Endothelial cell of umbilical vein (primary cell): ENCODE results near the gene ANKS1A. TPM values are rescaled to one million over a fixed set of nuclear protein-coding genes. Genes with fewer than 3 reads are reported as not detected.
A peak's percentile ranks its signal among the peaks of the same experiment; 100 is the strongest.

Experiments used
- BruUV-seq: library from RNA; stranded (reverse); fragments of 400-500 nt; replicated peaks from 2 replicates; lab custom pipeline; 2021; lab: Mats Ljungman, UMichigan
- CTCF ChIA-PET: fragments of 300-600, 350-600 bp; sonication (Branson Sonifier 250); formaldehyde crosslinking; loops from one replicate; lab custom pipeline; 2021; ENCODE audit warnings: antibody characterized with exemption, inconsistent platforms; lab: Charles Lee
- POLR2A ChIA-PET: fragments of 300-600, 350-600 bp; sonication (Branson Sonifier 250); formaldehyde crosslinking; loops from one replicate; lab custom pipeline; 2021; ENCODE audit warnings: antibody characterized with exemption, inconsistent platforms; lab: Charles Lee
- DNase-seq: peaks from one replicate; pipeline ENCODE4 v3.0.0-alpha.2; 2011; ENCODE audit warnings: low read depth, low spot score
- FAIRE-seq: peaks from 2 replicates; lab custom pipeline; 2011; peaks lifted over from hg19 to GRCh38; lab: Jason Lieb, UNC
- H2AFZ ChIP-seq: 2 replicates; pipeline ENCODE4 v1.6.0; 2012; ENCODE audit warnings: low read depth, low read length, control low read depth, inconsistent platforms
- H3K27ac ChIP-seq: 2 replicates; pipeline ENCODE4 v1.5.1; 2011; ENCODE audit warnings: low read depth, mild to moderate bottlenecking, control low read depth, low read length, moderate library complexity; ENCODE audit not compliant: insufficient read depth
- H3K27me3 ChIP-seq, 2 experiments: 2 replicates each; pipeline versions ENCODE4 v1.6.0 to v1.6.1; 2011; ENCODE audit warnings: low read length in 2 of 2, mixed read lengths in 1 of 2; ENCODE audit not compliant: control insufficient read depth in 2 of 2, insufficient read depth in 2 of 2
- H3K36me3 ChIP-seq, 2 experiments: 2 replicates in 1 of 2; 3 replicates in 1 of 2; pipeline ENCODE4 v1.5.1; 2011; ENCODE audit warnings: low read length in 2 of 2, mild to moderate bottlenecking in 1 of 2, moderate library complexity in 1 of 2; ENCODE audit not compliant: control insufficient read depth in 2 of 2, insufficient read depth in 2 of 2; ENCODE audit errors: extremely low read depth in 1 of 2
- H3K4me1 ChIP-seq: 3 replicates; pipeline ENCODE4 v1.5.1; 2011; ENCODE audit warnings: mild to moderate bottlenecking, low read length; ENCODE audit not compliant: control insufficient read depth, insufficient read depth; ENCODE audit errors: extremely low read depth
- H3K4me2 ChIP-seq: 2 replicates; pipeline ENCODE4 v1.6.1; 2011; ENCODE audit warnings: low read length, control low read depth, mixed read lengths; ENCODE audit not compliant: insufficient read depth
- H3K4me3 ChIP-seq, 3 experiments: fragments of 200-600 bp in 1 of 3; sonication (generic), shearing (Covaris generic) in 1 of 3; replicated peaks in 1 of 3; 2 replicates each; pipeline ENCODE4 v1.5.1; 2011 to 2016; ENCODE audit warnings: control low read depth in 3 of 3, low read length in 3 of 3, mild to moderate bottlenecking in 2 of 3, inconsistent platforms in 1 of 3, low read depth in 1 of 3, moderate library complexity in 1 of 3; ENCODE audit not compliant: insufficient read depth in 1 of 3
- H3K79me2 ChIP-seq: 2 replicates; pipeline ENCODE4 v1.6.0; 2012; ENCODE audit warnings: low read length, inconsistent platforms; ENCODE audit not compliant: control insufficient read depth, insufficient read depth
- H3K9ac ChIP-seq: replicated peaks from 2 replicates; pipeline ENCODE3; 2011; ENCODE audit warnings: low read length, control low read depth; ENCODE audit not compliant: insufficient read depth; ENCODE audit errors: extremely low read depth
- H3K9me1 ChIP-seq: replicated peaks from 3 replicates; pipeline ENCODE4 v1.6.0; 2011; ENCODE audit warnings: mild to moderate bottlenecking, low read length; ENCODE audit not compliant: control insufficient read depth, insufficient read depth; ENCODE audit errors: extremely low read depth
- H3K9me3 ChIP-seq: replicated peaks from 2 replicates; pipeline ENCODE4 v1.5.1; 2012; ENCODE audit warnings: low read length, inconsistent platforms; ENCODE audit not compliant: control insufficient read depth, insufficient read depth
- H4K20me1 ChIP-seq: replicated peaks from 2 replicates; pipeline ENCODE3; 2011; ENCODE audit warnings: mild to moderate bottlenecking, low read length; ENCODE audit not compliant: control insufficient read depth, insufficient read depth; ENCODE audit errors: extremely low read depth
- CTCF ChIP-seq, 2 donors: IDR thresholded peaks; 1 replicate in 1 of 2; 2 replicates in 1 of 2; pipeline ENCODE4 v1.5.1; 2011; ENCODE audit warnings: low read length in 2 of 2, mild to moderate bottlenecking in 2 of 2, moderate library complexity in 2 of 2, control low read depth in 1 of 2, inconsistent platforms in 1 of 2, low read depth in 1 of 2; ENCODE audit not compliant: insufficient read depth in 1 of 2; ENCODE audit errors: extremely low read depth in 1 of 2
- EZH2 ChIP-seq: IDR thresholded peaks from 2 replicates; pipeline ENCODE4 v1.6.1; 2012; ENCODE audit warnings: borderline replicate concordance, low read depth, mild to moderate bottlenecking, moderate library complexity, low read length, inconsistent platforms; ENCODE audit not compliant: severe bottlenecking
- FOS ChIP-seq: IDR thresholded peaks from 2 replicates; pipeline ENCODE4 v1.6.1; 2011; ENCODE audit warnings: mild to moderate bottlenecking, low read length, moderate library complexity, borderline replicate concordance; ENCODE audit not compliant: insufficient read depth
- GATA2 ChIP-seq: IDR thresholded peaks from 2 replicates; pipeline ENCODE4 v1.7.0; 2011; ENCODE audit warnings: low read depth, mild to moderate bottlenecking, moderate library complexity, mixed read lengths, low read length; ENCODE audit not compliant: insufficient read length, insufficient read depth
- JUN ChIP-seq: IDR thresholded peaks from 2 replicates; pipeline ENCODE4 v1.6.1; 2011; ENCODE audit warnings: borderline replicate concordance, low read depth; ENCODE audit not compliant: insufficient read length, insufficient read depth
- MAX ChIP-seq: IDR thresholded peaks from 2 replicates; pipeline ENCODE4 v1.6.1; 2011; ENCODE audit not compliant: insufficient read depth, insufficient read length
- MYC ChIP-seq: IDR thresholded peaks from one replicate; pipeline ENCODE4 v1.6.1; 2011; ENCODE audit warnings: mild to moderate bottlenecking, low read depth, low read length
- POLR2A ChIP-seq: IDR thresholded peaks from 2 replicates; pipeline ENCODE4 v1.6.1; 2012; ENCODE audit warnings: low read depth, mild to moderate bottlenecking, control low read depth, low read length
- POLR2AphosphoS5 ChIP-seq: IDR thresholded peaks from 2 replicates; pipeline ENCODE4 v1.6.1; 2012; ENCODE audit warnings: low read depth, mild to moderate bottlenecking, control low read depth, low read length, moderate library complexity; ENCODE audit not compliant: insufficient read depth
- dilution Hi-C: fragments of 300-500 bp; cut with MboI; formaldehyde crosslinking; loops from one replicate; pipeline ENCODE4 v1.15.0; 2019; ENCODE audit warnings: low sequenced_read_pairs; ENCODE audit not compliant: extremely low pct_ligation_motif_present
- intact Hi-C: fragments of 100-400 bp; cut with micrococcal nuclease; formaldehyde crosslinking; loops from one replicate; pipeline ENCODE4 v1.10.0; 2022
- polyA plus RNA-seq, 4 experiments: library from polyadenylated mRNA; depleted of rRNA in 3 of 4; stranded (reverse) in 3 of 4; unstranded in 1 of 4; fragments of >200 nt; gene quantifications; 2 replicates each; pipeline versions ENCODE4 v1.2.1 to v1.2.3, GENCODE V29; 2011 to 2012; ENCODE audit warnings: missing spikeins in 1 of 4
- total RNA-seq: library from RNA; stranded (reverse); gene quantifications from 2 replicates; pipeline ENCODE4 v1.2.3, GENCODE V29; 2021

The ANKS1A gene
- total and polyA plus RNA-seq, 2 donors (not counting 3 experiments of a cell fraction or from before 2014, with no cell fraction given): 8.9 to 26.1 TPM

- DNase-seq (no peak), FAIRE-seq (no peak)
- no peaks in the 10 kb centered on the region for H3K79me2 ChIP-seq
- POLR2A ChIA-PET: no interaction called here
- H3K36me3 ChIP-seq: peaks cover 0 to 27% of the 10 kb centered on the region in 2 experiments
- intact Hi-C loops (no loop called here), dilution Hi-C loops (no loop called here)
- TSS peak; percentile 33 for BruUV-seq
- no peak overlapping the region for H3K4me2 ChIP-seq
- CTCF ChIA-PET: interaction anchor here (1.1 to 2.1 kb wide), 3 partner anchors 34 to 151 kb away, joined by 3 to 10 read pairs (median 4); no protein-coding TSS in a partner anchor
- H4K20me1 ChIP-seq: no peaks in the 10 kb centered on the region
- no peaks in the 10 kb centered on the region for H3K27me3 ChIP-seq
- no peaks in the 10 kb centered on the region for H3K4me1 ChIP-seq
- no peaks in the 10 kb centered on the region for H3K9me3 ChIP-seq
- H3K9ac ChIP-seq: no peak overlapping the region
- H3K9me1 ChIP-seq: no peaks in the 10 kb centered on the region
- TF ChIP-seq JUN (no peak), MYC (no peak), MAX (no peak), POLR2AphosphoS5 (no peak), POLR2A (no peak)
- H3K27ac ChIP-seq: no peak overlapping the region
- no peak overlapping the region for H3K4me3 ChIP-seq
- no peak overlapping the region for H2AFZ ChIP-seq
These were observed 201.0 kb downstream of the ANKS1A start for GRCh38 chr6:35089935-35090505.

GRCh38 chr6:35090734-35091133 is 201.7 kb downstream of the ANKS1A start:
- H4K20me1 ChIP-seq: no peaks in the 10 kb centered on the region
- no peak for FAIRE-seq
- no peak for TF ChIP-seq GATA2
- TF ChIP-seq POLR2A: no peak
- TF ChIP-seq JUN: no peak
- TF ChIP-seq FOS: no peak
- no peak for TF ChIP-seq MYC
- TF ChIP-seq EZH2: no peak
- no peak for TF ChIP-seq MAX
- TF ChIP-seq POLR2AphosphoS5: no peak
- no peak for TF ChIP-seq CTCF (IDR thresholded peaks at IDR 0.05; ENCODE audit: extremely low read depth in 1 of 2, insufficient read depth in 1 of 2, low read depth in 1 of 2, low read length in 2 of 2)
- no peak overlapping the region for H3K27ac ChIP-seq
- CTCF ChIA-PET: interaction anchor here (1.1 to 1.8 kb wide), 3 partner anchors 33 to 150 kb away, joined by 3 to 6 read pairs (median 4); no protein-coding TSS in a partner anchor
- H3K4me2 ChIP-seq: no peak overlapping the region
- peaks cover 0 to 26% of the 10 kb centered on the region in 2 experiments for H3K36me3 ChIP-seq
- no peaks in the 10 kb centered on the region for H3K9me1 ChIP-seq
- no peaks in the 10 kb centered on the region for H3K27me3 ChIP-seq
- H3K4me1 ChIP-seq: peaks cover under 1% of the 10 kb centered on the region
- H3K9me3 ChIP-seq: no peaks in the 10 kb centered on the region
- dilution Hi-C loops (no loop called here), intact Hi-C loops (no loop called here)
- no peak overlapping the region for H2AFZ ChIP-seq
- no peaks in the 10 kb centered on the region for H3K79me2 ChIP-seq
- no TSS peak for BruUV-seq
- no peak overlapping the region for H3K9ac ChIP-seq
- POLR2A ChIA-PET: no interaction called here
- H3K4me3 ChIP-seq: no peak overlapping the region
- DNase-seq: no peak
